ENCODE results near the gene KREMEN1. TPM values are rescaled to one million over a fixed set of nuclear protein-coding genes. Genes with fewer than 3 reads are reported as not detected.

Gene KREMEN1
- total and polyA plus RNA-seq, 2 of the 4 experiments (the other 2 are of a cell fraction): 2.9 to 4.6 TPM

- Histone ChIP-seq H2AFZ (replicated peaks; ENCODE audit: low read length, poor library complexity) (no peak overlapping the region), H2BK5ac (ENCODE audit: low read depth, low read length, poor library complexity, severe bottlenecking) (no peak overlapping the region), H2BK20ac (ENCODE audit: low read depth, low read length) (no peak overlapping the region), H3K14ac (replicated peaks; ENCODE audit: low read depth, low read length) (no peak overlapping the region), H3K9me1 (ENCODE audit: insufficient read depth, low read length) (peaks cover 10% of the 10 kb centered on the region; the same call in 1 of the 2 replicates), H3K4me2 (ENCODE audit: low read depth, low read length) (no peak overlapping the region), H4K91ac (ENCODE audit: insufficient read depth, low read depth, low read length) (no peak overlapping the region), H3K4ac (ENCODE audit: low read depth, low read length) (no peak overlapping the region), H2BK15ac (ENCODE audit: low read depth, low read length) (no peak overlapping the region), H3K18ac (ENCODE audit: low read depth, low read length) (no peak overlapping the region), H3K27ac (ENCODE audit: insufficient read depth, low read length) (no peak overlapping the region), H3K36me3 (ENCODE audit: control insufficient read depth, insufficient read depth, low read length) (peaks cover 1% of the 10 kb centered on the region; the same call in 1 of the 2 replicates), H2AK9ac (replicated peaks; ENCODE audit: low read depth, low read length, poor library complexity) (no peak overlapping the region), H3K9ac (ENCODE audit: low read depth, low read length) (no peak overlapping the region), H2BK120ac (ENCODE audit: low read depth, low read length) (no peak overlapping the region), H4K5ac (ENCODE audit: low read depth, low read length) (no peak overlapping the region), H3K27me3 (ENCODE audit: control insufficient read depth, insufficient read depth, low read length) (no peaks in the 10 kb centered on the region), H3K23ac (ENCODE audit: low read depth, low read length) (no peak overlapping the region), H3K56ac (ENCODE audit: extremely low read depth, insufficient read depth, low read length) (no peak overlapping the region), H3K4me1 (ENCODE audit: control insufficient read depth, insufficient read depth, low read length) (peaks cover 14% of the 10 kb centered on the region), H3K9me3 (ENCODE audit: control insufficient read depth, insufficient read depth, low read length) (no peaks in the 10 kb centered on the region), H2AK5ac (ENCODE audit: low read depth, low read length) (no peak overlapping the region), H4K20me1 (ENCODE audit: insufficient read depth, low read length) (no peaks in the 10 kb centered on the region), H4K8ac (ENCODE audit: low read depth in 2 of 2, low read length in 2 of 2) (no peak overlapping the region), H3K79me1 (ENCODE audit: low read depth in 1 of 2, low read length in 2 of 2) (no peaks in the 10 kb centered on the region), H3K4me3 (ENCODE audit: insufficient read depth, low read depth, low read length) (no peak overlapping the region)
- POLR2A ChIA-PET (ENCODE audit: unreplicated experiment): no interaction called here
- in situ Hi-C loops (cut with MboI; ENCODE audit: low sequenced_read_pairs): no loop called here
- TF ChIP-seq RAD21 (IDR thresholded peaks at IDR 0.05; ENCODE audit: low read length): no peak
- no peak for TF ChIP-seq POLR2A (IDR thresholded peaks at IDR 0.05; ENCODE audit: low read depth, low read length)
- no peak for TF ChIP-seq FOS (IDR thresholded peaks at IDR 0.05; ENCODE audit: low read depth, low read length)
- peak; percentile 71 for TF ChIP-seq CEBPB (IDR thresholded peaks at IDR 0.05; ENCODE audit: low read depth, low read length)
- TF ChIP-seq ELK1 (IDR thresholded peaks at IDR 0.05; ENCODE audit: borderline replicate concordance, low read depth, low read length): no peak
- no TSS peak for BruUV-seq (replicated peaks)
- dilution Hi-C loops (cut with HindIII; ENCODE audit: low sequenced_read_pairs, unreplicated experiment): no loop called here
- CTCF ChIA-PET: no interaction called here
- WGBS, 2 experiments (ENCODE audit: extremely low coverage in 2 of 2, insufficient read length in 1 of 2): 100% methylated on average over 1 of the region's 5 CpGs; no CpG with 5 or more reads in 1 of the 2 experiments
- ATAC-seq (ENCODE audit: low read depth): peak; percentile 38; the same call in 1 of the 2 replicates
- DNase-seq: peak; percentile 58
- intact Hi-C loops (cut with micrococcal nuclease): no loop called here
Observed at GRCh38 chr22:29108137-29108536, 35.3 kb downstream of the KREMEN1 start.
